Ammon's horn (tissue), 1 donor: ENCODE measurements around the gene RAD18.

ENCODE experiments used
- DNase-seq: peaks from one replicate; pipeline ENCODE4 v3.0.0-alpha.2; 2016; ENCODE audit warnings: low spot score

Gene RAD18

GRCh38 chr3:8864402-8865350 lies 98.6 kb downstream of the RAD18 start:
- no peak for DNase-seq

DNA sequence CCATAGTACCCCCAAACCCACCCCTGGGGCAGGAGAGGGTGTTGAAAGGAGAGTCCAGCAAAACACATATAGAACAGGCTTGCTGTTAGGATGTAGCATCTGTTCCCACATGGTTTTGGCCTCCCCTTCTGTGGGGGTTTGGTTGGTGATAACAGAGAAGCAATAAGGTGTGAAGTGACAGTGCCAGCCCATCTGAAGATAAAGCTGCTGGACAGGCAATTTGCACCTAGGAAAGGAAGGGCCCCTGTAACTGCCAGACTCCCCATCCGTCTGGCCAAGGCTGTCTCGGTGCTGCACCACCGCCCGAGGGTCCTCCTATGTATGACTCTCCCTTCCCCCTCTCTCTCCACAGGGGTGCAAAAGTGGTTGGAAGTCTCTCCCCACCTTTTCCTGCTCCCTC lies 99.4 kb downstream of the RAD18 start:
- DNase-seq = no peak

DNA sequence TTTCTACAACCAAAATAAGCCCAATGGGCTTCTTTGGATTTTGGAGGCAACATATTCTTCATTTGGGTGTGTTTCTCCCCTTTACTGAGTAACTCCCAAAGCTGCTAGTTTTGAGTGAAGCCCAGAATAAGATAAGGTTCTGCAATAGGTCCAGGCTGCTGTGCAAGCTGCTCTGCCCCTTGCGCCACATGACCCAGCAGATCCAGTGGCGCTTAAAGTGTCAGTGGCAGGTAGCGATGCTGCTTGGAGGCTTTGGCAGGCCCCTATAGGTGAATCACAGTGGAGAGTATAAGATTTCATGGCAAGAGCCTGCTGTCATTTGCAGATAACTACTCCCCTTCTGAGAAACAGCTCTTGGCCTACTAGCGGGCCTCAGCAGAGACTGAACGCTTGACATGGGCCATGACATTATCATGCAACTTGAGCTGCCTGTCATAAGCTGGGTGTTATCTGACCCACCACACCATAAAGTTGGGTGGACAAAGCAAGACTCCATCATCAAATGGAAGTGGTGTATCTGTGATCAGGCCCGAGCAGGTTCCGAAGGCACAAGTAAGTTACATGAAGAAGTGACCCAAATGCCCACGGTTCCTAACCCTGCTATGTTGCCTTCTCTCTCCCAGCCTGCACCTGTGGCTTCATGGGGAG lies 105.4 kb downstream of the RAD18 start:
- DNase-seq = no peak

DNA sequence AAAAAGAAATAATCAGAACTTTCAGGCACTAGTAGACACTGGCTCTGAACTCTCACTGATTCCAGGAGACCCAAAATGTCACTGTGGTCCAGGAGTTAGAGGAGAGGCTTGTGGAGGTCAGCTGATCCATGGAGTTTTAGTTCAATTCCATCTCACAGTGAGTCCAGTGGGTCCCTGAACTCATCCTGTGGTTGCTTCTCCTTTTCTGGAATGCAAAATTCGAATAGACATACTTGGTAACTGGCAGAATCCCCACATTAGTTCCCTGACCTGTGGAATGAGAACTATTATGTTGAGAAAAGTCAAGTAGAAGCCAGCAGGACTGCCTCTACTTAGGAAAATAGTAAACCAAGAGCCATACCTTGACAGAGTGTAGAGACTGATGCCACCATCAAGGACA lies 106.6 kb downstream of the RAD18 start:
- DNase-seq = no peak

DNA sequence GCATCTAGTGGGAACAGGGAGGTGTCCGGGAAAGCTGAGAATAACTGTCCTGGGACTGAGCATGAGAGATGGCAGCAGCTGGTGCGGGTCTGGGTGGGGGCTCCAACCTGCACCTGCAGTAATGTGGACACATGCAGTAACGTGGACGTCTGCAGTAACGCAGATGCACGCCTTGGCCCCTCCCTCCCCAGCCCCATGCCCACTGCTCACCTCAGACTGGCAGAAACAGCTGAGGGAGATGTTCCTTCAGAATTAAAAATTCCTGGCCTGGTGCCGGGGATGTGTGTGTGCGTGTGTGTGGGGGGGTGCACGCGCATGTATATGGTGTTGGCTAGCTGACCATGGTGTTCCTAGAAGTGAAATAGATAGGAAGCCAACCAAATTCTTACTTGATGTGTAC lies 107.2 kb downstream of the RAD18 start:
- no peak for DNase-seq

DNA sequence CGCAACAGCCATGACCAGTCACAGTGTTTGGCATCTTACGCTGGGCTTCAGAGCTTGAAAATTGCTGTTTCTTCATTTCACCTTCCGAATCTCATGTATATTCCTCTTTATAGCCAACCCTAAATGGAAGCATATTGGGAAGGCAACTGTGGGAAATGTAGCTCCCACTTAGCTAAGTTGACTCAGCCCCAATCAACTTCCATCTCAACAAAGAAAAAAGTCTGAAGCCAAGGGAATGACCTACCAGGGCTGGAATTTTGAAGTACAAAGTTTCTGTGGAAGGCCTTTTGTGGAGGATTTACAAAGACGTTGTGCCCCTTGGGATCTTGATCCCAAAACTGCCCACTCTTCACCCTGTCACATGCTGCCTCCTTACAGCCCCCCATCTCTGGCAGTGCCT lies 108.6 kb downstream of the RAD18 start:
- DNase-seq = no peak

DNA sequence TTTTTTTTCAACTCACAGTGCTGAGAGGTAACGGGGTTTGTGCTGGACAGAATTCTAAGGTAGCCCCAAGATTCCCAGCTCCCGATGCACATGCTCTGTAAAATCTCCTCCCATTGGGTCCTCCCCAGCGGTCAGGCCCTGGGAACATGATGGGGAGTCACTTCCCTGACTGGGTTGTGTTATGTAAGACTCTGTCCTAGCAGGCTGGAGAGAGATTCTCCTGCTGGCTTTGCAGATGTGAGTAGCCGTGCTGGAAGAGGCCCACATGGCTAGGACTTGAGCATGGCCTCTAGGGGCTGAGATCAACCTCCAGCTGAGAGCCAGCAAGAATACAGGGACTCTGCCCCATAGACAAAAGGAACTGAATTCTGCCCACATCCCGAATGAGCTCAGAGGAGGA lies 110.2 kb downstream of the RAD18 start:
- DNase-seq = no peak

DNA sequence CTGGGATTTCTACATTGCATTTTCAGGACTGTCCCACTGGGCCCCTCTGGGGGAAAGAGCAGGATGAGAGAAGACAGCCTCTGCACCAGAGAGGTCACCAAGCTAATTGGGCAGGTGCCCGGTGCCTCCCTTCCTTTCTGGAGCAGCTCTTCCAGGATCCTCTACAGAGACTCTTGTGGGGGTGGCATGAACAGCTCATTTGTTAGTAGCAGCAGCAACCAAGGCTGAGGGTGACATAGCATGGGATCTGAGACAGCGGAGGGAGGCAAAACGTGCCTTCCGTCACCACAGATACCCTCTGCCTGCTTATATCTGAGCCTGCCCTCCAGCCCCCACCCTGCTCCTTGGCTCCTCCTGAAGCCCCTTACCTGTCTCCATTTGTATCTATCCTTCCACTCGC lies 110.8 kb downstream of the RAD18 start:
- no peak for DNase-seq

DNA sequence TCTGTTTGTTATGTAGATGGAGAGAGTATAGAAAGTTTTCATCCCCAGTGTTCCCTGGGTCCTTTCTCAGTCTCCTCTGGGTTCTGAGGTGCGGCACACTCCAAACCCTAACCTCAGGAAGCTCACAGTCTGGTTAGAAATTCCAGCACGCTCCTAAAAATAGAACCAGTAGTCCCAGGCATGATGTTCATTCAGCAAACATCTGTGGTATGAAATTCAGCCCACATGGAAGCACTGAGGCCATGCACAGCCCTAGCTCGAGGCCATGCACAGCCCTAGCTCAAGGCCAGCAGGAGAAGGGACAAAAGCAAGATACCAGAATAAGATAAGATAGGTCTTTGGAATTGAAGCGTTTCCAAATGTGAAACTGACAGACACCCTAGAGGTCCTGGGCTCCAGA lies 111.6 kb downstream of the RAD18 start:
- DNase-seq = no peak

GRCh38 chr3:8848696-8849131 lies 114.6 kb downstream of the RAD18 start:
- DNase-seq = no peak

GRCh38 chr3:8847317-8847716 lies 116.0 kb downstream of the RAD18 start:
- no peak for DNase-seq

- DNase-seq = no peak
Measured at GRCh38 chr3:8846176-8846575, 117.1 kb downstream of the RAD18 start.

GRCh38 chr3:8845641-8846040 lies 117.6 kb downstream of the RAD18 start:
- DNase-seq = no peak

GRCh38 chr3:8843347-8843746 lies 119.9 kb downstream of the RAD18 start:
- DNase-seq = no peak

DNA sequence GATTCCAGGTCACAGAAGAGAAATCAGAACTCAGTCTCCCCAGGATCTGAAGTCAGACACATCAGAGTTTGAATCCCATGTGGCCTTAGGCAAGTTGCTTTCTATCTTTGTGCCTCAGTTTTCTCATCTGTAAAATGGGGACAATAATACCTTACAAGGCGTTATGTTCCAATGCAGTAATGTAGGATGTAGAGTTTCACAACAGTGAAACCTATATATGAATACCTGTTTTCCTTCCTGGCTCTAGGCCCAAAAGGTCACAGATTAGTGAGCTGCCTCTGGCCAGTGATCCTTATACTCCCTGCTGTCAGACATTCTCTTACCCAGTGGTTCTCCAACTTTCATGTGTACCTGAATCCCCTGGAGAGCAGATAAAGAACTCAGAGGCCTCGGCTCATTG lies 121.0 kb downstream of the RAD18 start:
- no peak for DNase-seq

- no peak for DNase-seq
Measured at GRCh38 chr3:8841472-8841871, 121.8 kb downstream of the RAD18 start.

DNA sequence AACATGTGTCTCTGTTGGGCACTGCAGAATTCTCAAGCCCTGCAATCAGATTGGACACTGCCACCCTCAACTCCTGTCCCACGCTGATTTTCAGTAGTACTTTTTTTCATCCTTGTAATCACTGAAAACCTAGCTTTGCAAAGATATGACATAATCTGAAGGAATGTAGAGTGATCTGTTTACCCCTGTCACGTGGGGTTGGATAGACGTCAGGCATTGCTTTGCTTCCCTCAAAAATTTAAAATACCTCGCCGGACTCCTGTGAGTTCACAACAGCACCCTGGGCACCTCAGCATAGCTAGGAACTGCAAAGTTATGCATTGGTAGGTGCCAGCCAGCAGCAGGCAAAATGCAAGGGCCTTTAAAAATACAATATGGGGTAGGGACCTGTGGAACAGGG lies 122.7 kb downstream of the RAD18 start:
- DNase-seq = no peak

DNA sequence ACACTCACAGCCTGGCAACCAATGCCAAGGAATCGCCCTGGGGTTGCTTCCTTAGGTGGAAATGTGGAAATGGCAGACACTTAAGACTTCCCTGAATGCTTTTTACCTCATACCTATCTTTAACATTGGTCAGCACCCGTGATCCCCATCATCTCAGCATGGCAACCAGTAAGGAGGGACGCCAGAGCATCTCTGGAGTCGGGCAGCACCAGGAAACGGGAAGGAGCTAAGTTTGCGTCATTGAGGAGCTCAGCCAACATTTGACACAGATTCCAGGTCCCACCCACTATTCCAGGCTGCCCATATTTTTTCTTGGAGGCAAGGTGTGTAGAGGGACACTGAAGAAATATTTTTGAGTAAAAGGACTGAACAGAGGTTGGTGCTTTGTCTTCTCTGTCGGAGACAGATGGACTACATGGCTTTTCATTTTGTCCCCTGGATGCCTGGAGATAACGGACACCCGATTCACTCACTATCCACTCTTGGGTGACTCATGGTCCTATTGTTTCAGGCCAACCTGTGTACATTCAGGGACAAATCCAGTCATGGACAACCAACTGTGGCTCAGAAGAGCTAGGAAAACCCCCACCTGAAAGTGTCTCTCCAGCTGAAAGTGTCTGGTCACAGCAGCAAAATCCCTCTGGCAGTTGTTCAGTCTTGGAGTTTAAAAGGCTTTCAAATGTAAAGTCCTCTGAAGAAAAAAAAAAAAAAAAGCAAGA lies 123.5 kb downstream of the RAD18 start:
- no peak for DNase-seq

GRCh38 chr3:8838765-8839423 lies 124.4 kb downstream of the RAD18 start:
- DNase-seq = no peak

DNA sequence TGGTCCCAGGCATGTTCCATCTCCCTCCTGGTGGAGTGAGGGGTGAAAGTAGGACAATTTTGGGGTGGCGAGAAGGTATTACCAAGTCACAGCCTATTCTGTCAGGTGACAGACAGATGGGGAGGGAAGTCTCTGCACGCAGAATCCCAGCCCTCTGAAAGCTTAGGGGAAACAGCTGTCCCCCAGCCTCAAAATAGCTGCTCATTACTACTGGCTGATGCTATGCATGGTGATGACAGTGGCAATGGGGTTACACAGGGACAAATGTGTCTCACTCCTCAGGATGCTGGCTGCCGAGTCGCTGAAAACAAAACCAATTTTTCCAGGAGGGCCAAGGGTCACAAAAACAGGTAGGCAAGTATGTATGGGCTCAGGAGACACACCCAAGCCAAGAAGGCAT lies 125.0 kb downstream of the RAD18 start:
- no peak for DNase-seq

DNA sequence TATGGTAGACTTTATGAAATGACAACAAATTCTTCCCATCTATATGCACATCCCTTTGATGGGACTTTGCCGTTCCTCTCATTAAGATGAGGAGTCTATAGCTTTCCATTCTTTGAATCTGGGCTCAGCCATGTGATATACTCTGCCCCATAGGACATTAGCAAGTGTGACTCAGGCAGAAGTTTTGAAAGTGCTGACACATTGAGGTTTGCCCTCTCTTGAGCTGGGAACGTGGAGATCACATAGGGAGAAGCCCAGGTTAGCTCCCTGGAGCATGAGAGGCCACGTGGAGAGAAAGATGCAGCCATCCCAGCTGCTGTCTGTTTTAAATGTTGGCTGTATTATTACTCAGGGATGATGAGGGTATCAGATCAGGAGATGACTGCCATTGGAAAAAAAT lies 126.1 kb downstream of the RAD18 start:
- DNase-seq = no peak

- no peak for DNase-seq
Measured at GRCh38 chr3:8836096-8836495, 127.2 kb downstream of the RAD18 start.
